ENCODE measurements around the gene FANCF.

DNA sequence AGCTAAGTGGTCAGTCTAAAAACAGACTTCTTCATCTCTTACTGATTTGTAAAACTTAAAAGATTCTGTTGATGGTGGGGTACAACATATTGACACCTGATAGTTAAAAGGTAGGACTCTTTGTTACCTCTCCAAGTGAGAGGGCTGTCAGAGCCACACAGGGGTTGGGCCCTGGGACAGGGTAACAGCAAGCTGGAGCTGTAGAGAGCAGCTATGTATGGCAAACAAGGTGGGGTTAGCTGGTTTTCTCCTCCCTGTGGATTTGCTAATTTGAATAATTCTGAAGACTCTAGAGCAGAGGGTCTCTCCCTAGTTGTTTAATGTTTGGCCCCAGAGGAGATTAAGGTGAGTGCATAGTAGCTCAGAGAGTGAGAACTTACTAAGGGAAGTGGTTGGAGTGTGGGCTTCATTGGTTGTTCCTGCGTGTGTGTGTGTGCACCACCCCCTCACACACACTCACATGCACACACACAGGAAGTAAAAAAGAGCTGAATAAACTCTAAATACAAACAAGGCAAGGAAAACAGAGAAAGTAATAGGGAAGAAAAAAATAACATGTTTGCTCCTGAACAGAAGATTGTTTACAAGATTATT lies 31.6 kb upstream of the FANCF start:
- no peak for TF ChIP-seq YY1 (IDR thresholded peaks at IDR 0.05; ENCODE audit: low read depth)
- TF ChIP-seq CEBPB (IDR thresholded peaks at IDR 0.05) = no peak
- TF ChIP-seq RAD21 (IDR thresholded peaks at IDR 0.05; ENCODE audit: low read depth) = no peak
- no peak for TF ChIP-seq TCF12 (IDR thresholded peaks at IDR 0.05; ENCODE audit: low read depth)
- no peak for TF ChIP-seq ZBTB7A (IDR thresholded peaks at IDR 0.05; ENCODE audit: low read depth)
- TF ChIP-seq FOXM1 (IDR thresholded peaks at IDR 0.05; ENCODE audit: borderline replicate concordance, low read depth) = no peak
- TF ChIP-seq CREB1 (IDR thresholded peaks at IDR 0.05; ENCODE audit: low read depth) = no peak
- no peak for TF ChIP-seq EP300 (IDR thresholded peaks at IDR 0.05; ENCODE audit: borderline replicate concordance)
- TF ChIP-seq, protein P1, sequence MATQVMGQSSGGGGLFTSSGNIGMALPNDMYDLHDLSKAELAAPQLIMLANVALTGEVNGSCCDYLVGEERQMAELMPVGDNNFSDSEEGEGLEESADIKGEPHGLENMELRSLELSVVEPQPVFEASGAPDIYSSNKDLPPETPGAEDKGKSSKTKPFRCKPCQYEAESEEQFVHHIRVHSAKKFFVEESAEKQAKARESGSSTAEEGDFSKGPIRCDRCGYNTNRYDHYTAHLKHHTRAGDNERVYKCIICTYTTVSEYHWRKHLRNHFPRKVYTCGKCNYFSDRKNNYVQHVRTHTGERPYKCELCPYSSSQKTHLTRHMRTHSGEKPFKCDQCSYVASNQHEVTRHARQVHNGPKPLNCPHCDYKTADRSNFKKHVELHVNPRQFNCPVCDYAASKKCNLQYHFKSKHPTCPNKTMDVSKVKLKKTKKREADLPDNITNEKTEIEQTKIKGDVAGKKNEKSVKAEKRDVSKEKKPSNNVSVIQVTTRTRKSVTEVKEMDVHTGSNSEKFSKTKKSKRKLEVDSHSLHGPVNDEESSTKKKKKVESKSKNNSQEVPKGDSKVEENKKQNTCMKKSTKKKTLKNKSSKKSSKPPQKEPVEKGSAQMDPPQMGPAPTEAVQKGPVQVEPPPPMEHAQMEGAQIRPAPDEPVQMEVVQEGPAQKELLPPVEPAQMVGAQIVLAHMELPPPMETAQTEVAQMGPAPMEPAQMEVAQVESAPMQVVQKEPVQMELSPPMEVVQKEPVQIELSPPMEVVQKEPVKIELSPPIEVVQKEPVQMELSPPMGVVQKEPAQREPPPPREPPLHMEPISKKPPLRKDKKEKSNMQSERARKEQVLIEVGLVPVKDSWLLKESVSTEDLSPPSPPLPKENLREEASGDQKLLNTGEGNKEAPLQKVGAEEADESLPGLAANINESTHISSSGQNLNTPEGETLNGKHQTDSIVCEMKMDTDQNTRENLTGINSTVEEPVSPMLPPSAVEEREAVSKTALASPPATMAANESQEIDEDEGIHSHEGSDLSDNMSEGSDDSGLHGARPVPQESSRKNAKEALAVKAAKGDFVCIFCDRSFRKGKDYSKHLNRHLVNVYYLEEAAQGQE (IDR thresholded peaks at IDR 0.05; ENCODE audit: low read depth) = no peak
- TF ChIP-seq, protein P2, sequence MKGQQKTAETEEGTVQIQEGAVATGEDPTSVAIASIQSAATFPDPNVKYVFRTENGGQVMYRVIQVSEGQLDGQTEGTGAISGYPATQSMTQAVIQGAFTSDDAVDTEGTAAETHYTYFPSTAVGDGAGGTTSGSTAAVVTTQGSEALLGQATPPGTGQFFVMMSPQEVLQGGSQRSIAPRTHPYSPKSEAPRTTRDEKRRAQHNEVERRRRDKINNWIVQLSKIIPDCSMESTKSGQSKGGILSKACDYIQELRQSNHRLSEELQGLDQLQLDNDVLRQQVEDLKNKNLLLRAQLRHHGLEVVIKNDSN (IDR thresholded peaks at IDR 0.05) = no peak
- TF ChIP-seq TAF1 (IDR thresholded peaks at IDR 0.05; ENCODE audit: low read depth) = no peak
- TF ChIP-seq EGR1 (IDR thresholded peaks at IDR 0.05) = no peak
- TF ChIP-seq, protein P3, sequence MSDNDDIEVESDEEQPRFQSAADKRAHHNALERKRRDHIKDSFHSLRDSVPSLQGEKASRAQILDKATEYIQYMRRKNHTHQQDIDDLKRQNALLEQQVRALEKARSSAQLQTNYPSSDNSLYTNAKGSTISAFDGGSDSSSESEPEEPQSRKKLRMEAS (IDR thresholded peaks at IDR 0.05) = no peak

All from Ishikawa (cell line).